ENCODE data around the gene MLYCD. TPM values are rescaled to one million over a fixed set of nuclear protein-coding genes. Genes with fewer than 3 reads are reported as not detected.

MLYCD gene
- total RNA-seq, 4 donors from 2014 or later: 10.8 to 20.2 (median 13.7) TPM

GRCh38 chr16:83956336-83957289 is 57.7 kb downstream of the MLYCD start:
- WGBS, 2 donors (ENCODE audit: low coverage in 1 of 2): 43% methylated on average over 22 of the region's 22 CpGs; no CpG with 5 or more reads in 1 of the 2 donors
- peaks cover 0 to 4% (median 0%) of the 10 kb centered on the region in 4 donors for H3K36me3 ChIP-seq
- H3K27ac ChIP-seq: no peak overlapping the region
- no peaks in the 10 kb centered on the region for H3K27me3 ChIP-seq
- H3K4me1 ChIP-seq: peaks cover 11 to 30% (median 22%) of the 10 kb centered on the region in 4 donors
- H3K4me3 ChIP-seq: no peak overlapping the region
- DNase-seq: peak; percentile 85
- no peaks in the 10 kb centered on the region for H3K9me3 ChIP-seq
- in situ Hi-C loops (cut with MboI; ENCODE audit: low pct_ligation_motif_present in 1 of 4, low pct_unique_long_range_greater_than_20kb in 1 of 4, low sequenced_read_pairs in 3 of 4) (loop anchor here in 3 of 4 donors (25.0 kb wide), 3 partner anchors 106 to 531 kb away; partner anchors contain the start of genes ADAD2 (in 1 of the 3) and TAF1C (in 1 of the 3)), intact Hi-C loops (cut with DNase I; ENCODE audit: low total_unique reads) (loop anchor here (10.0 kb wide), 1 partner anchor 132 kb away; no protein-coding TSS in a partner anchor)
- TF ChIP-seq POLR2AphosphoS5 (IDR thresholded peaks at IDR 0.05) (no peak), CTCF (IDR thresholded peaks at IDR 0.05) (peak; percentile 60 to 86 (median 76)), POLR2A (IDR thresholded peaks at IDR 0.05) (no peak)

- in situ Hi-C loops (cut with MboI; ENCODE audit: low pct_ligation_motif_present in 1 of 4, low pct_unique_long_range_greater_than_20kb in 1 of 4, low sequenced_read_pairs in 3 of 4): loop anchor here in 3 of 4 donors (25.0 kb wide), 3 partner anchors 105 to 530 kb away; partner anchors contain the start of genes ADAD2 (in 1 of the 3) and TAF1C (in 1 of the 3)
- no peak for TF ChIP-seq CTCF (IDR thresholded peaks at IDR 0.05)
These were observed 58.5 kb downstream of the MLYCD start for GRCh38 chr16:83957296-83957855.

GRCh38 chr16:83958137-83958845 is 59.4 kb downstream of the MLYCD start:
- peaks cover 5 to 21% (median 13%) of the 10 kb centered on the region in 4 donors for H3K4me1 ChIP-seq
- in situ Hi-C loops (cut with MboI; ENCODE audit: low pct_ligation_motif_present in 1 of 4, low pct_unique_long_range_greater_than_20kb in 1 of 4, low sequenced_read_pairs in 3 of 4) (loop anchor here in 3 of 4 donors (25.0 kb wide), 3 partner anchors 104 to 529 kb away; partner anchors contain the start of genes ADAD2 (in 1 of the 3) and TAF1C (in 1 of the 3)), intact Hi-C loops (cut with DNase I; ENCODE audit: low total_unique reads) (loop anchor here (10.0 kb wide), 1 partner anchor 133 kb away; no protein-coding TSS in a partner anchor)
- WGBS, 2 donors (ENCODE audit: low coverage in 1 of 2): 60 to 86% methylated on average over 3 to 21 of the region's 21 CpGs
- no peak overlapping the region for H3K27ac ChIP-seq
- no peaks in the 10 kb centered on the region for H3K27me3 ChIP-seq
- H3K9me3 ChIP-seq: no peaks in the 10 kb centered on the region
- TF ChIP-seq EP300 (IDR thresholded peaks at IDR 0.05; ENCODE audit: low read depth) (no peak), CTCF (IDR thresholded peaks at IDR 0.05) (no peak)
- H3K4me3 ChIP-seq: no peak overlapping the region
- peaks cover 0 to 4% (median 0%) of the 10 kb centered on the region in 4 donors for H3K36me3 ChIP-seq
- no peak for DNase-seq

More at GRCh38 chr16:83957296-83957855, 58.5 kb downstream of the MLYCD start:
- intact Hi-C loops (cut with DNase I; ENCODE audit: low total_unique reads): loop anchor here (10.0 kb wide), 1 partner anchor 133 kb away; no protein-coding TSS in a partner anchor
- H3K27ac ChIP-seq: no peak overlapping the region
- no peak overlapping the region for H3K4me3 ChIP-seq
- no peak for DNase-seq
- WGBS, 2 donors (ENCODE audit: low coverage in 1 of 2): 82 to 86% methylated on average over 1 to 14 of the region's 14 CpGs
- H3K9me3 ChIP-seq: no peaks in the 10 kb centered on the region
- H3K36me3 ChIP-seq: peaks cover 0 to 4% (median 0%) of the 10 kb centered on the region in 4 donors
- H3K4me1 ChIP-seq: peaks cover 10 to 28% (median 20%) of the 10 kb centered on the region in 4 donors
- no peaks in the 10 kb centered on the region for H3K27me3 ChIP-seq
